ENCODE data around the gene TBCC. TPM values are rescaled to one million over a fixed set of nuclear protein-coding genes. Genes with fewer than 3 reads are reported as not detected.

TBCC gene, protein sequence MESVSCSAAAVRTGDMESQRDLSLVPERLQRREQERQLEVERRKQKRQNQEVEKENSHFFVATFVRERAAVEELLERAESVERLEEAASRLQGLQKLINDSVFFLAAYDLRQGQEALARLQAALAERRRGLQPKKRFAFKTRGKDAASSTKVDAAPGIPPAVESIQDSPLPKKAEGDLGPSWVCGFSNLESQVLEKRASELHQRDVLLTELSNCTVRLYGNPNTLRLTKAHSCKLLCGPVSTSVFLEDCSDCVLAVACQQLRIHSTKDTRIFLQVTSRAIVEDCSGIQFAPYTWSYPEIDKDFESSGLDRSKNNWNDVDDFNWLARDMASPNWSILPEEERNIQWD
- total RNA-seq, result 30.8 and 34.2 TPM in 2 replicates

DNA sequence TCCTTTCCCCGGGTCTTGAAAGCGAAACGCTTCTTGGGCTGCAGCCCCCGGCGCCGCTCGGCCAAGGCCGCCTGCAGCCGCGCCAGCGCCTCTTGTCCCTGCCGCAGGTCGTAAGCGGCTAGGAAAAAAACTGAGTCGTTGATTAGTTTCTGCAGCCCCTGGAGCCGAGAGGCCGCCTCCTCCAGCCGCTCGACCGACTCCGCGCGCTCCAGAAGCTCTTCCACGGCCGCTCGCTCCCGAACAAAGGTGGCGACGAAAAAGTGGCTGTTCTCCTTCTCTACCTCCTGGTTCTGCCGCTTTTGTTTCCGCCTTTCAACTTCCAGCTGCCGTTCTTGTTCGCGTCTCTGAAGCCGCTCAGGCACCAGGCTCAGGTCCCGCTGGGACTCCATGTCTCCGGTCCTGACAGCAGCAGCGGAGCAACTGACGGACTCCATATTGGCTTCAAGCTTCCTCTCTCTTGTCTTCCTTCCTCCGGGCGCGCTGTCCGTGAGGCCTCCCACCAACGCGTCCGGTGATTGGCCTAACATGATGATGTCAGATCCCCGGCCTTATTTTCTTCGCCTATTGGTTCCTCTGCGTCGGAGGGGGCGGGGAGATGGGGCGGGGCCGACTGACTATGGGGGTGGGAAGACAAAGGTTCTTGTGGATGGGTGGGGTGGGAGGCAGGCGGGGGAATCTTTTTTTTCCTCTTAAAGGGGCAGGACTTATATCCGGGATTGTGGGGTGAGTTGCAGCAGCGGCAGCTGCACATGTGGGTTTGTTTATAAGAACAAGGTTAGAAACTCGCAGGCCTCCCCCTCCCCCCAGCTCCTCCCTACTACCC is at the start of gene TBCC:
TBCC (minus strand) TSS at position 464 of the 823 bp plus-strand sequence; CDS start at position 434, 30 bp downstream.

GRCh38 chr6:42781796-42782688 is 36.1 kb upstream of the TBCC start, which contains the start of gene BICRAL:
Gene BICRAL, plus strand, starts transcription at chr6:42782052. Its CDS starts 39,971 bp downstream, at chr6:42822023.

GRCh38 chr6:42722497-42722896 is 23.4 kb downstream of the TBCC start, which contains the start of gene PRPH2:
Gene PRPH2, minus strand, starts transcription at chr6:42722597. Its CDS starts 263 bp downstream, at chr6:42722334.

Other genes with a start within 250 kb of the TBCC start
- 8.0 and 9.6 TPM in 2 replicates for gene UBR2, start 182.1 kb downstream of the TBCC start, total RNA-seq
- gene PRPH2, start 23.5 kb downstream of the TBCC start, total RNA-seq, result 0.33 and 0.51 TPM in 2 replicates
- gene BICRAL, start 35.9 kb upstream of the TBCC start, total RNA-seq, result 3.3 and 6.7 TPM in 2 replicates
- gene RPL7L1, start 133.5 kb upstream of the TBCC start, total RNA-seq, result 51.2 and 105 TPM in 2 replicates
- gene PTCRA, start 169.9 kb upstream of the TBCC start, total RNA-seq, result not detected in 2 replicates
- 40.4 and 52.7 TPM in 2 replicates for gene CNPY3, start 183.4 kb upstream of the TBCC start, total RNA-seq
- not detected in 2 replicates for gene GNMT, start 214.7 kb upstream of the TBCC start, total RNA-seq
- 17.1 and 40.4 TPM in 2 replicates for gene PEX6, start 233.1 kb upstream of the TBCC start, total RNA-seq
- gene PPP2R5D, start 238.5 kb upstream of the TBCC start, total RNA-seq, result 47.9 and 64.5 TPM in 2 replicates

Data from mesangial cell (primary cell).